ENCODE data around the gene SYT8. TPM values are rescaled to one million over a fixed set of nuclear protein-coding genes. Genes with fewer than 3 reads are reported as not detected.

Gene SYT8
- total and polyA plus RNA-seq, 2 of the 8 experiments (the other 6 are each of a cell fraction or from before 2014, with no cell fraction given) = not detected

- TF ChIP-seq CHD7 (IDR thresholded peaks at IDR 0.05; ENCODE audit: insufficient replicate concordance, low read length) (no peak), ATF2 (IDR thresholded peaks at IDR 0.05; ENCODE audit: low read length) (no peak), EP300 (IDR thresholded peaks at IDR 0.05; ENCODE audit: borderline replicate concordance in 1 of 2, low read depth in 2 of 2, low read length in 2 of 2) (no peak), SP4 (IDR thresholded peaks at IDR 0.05; ENCODE audit: low read length) (no peak), GTF2F1 (IDR thresholded peaks at IDR 0.05; ENCODE audit: borderline replicate concordance, low read depth, low read length) (no peak), RNF2 (IDR thresholded peaks at IDR 0.05; ENCODE audit: borderline replicate concordance, low read depth, low read length, missing control alignments, poor library complexity, severe bottlenecking) (no peak), MAFK (IDR thresholded peaks at IDR 0.05; ENCODE audit: low read depth, low read length) (no peak), KDM5A (IDR thresholded peaks at IDR 0.05; ENCODE audit: low read length) (no peak)
Observed at GRCh38 chr11:1853376-1854131, 18.8 kb downstream of the SYT8 start (continued).
